Measurements from ENCODE around the gene PALB2. TPM values are rescaled to one million over a fixed set of nuclear protein-coding genes. Genes with fewer than 3 reads are reported as not detected.

The PALB2 gene
- total RNA-seq (2021) (15.1 and 19.1 TPM in 2 replicates), Bru-seq, nascent RNA (percentile 78 among the genes with signal in this experiment), BruChase-seq, experiment 1, labeled RNA remaining after a 2-hour chase (percentile 79 among the genes with signal in this experiment), BruChase-seq, experiment 2, labeled RNA remaining after a 6-hour chase (percentile 77 among the genes with signal in this experiment)
- long read RNA-seq, full-length matches to known transcripts, result 15 of 17 reads
- long read RNA-seq, partial matches to known transcripts, result 2 of 17 reads
- long read RNA-seq, other reads (novel, unspliced or antisense), result 0 of 17 reads

GRCh38 chr16:23640931-23641765 is at the start of gene PALB2, which contains the start of gene DCTN5:
PALB2 (minus strand) TSS chr16:23641310; CDS start chr16:23641157, 153 bp downstream.
DCTN5 (plus strand) TSS chr16:23641466; CDS start chr16:23641543, 77 bp downstream.
- ChIA-PET POLR2A (ENCODE audit: unreplicated experiment) (interaction anchor here (0.5 kb wide), 1 partner anchor 27 kb away, joined by 3 read pairs; no protein-coding TSS in a partner anchor), CTCF (interaction anchor here (0.5 kb wide), 1 partner anchor 513 kb away, joined by 9 read pairs; no protein-coding TSS in a partner anchor)
- Histone ChIP-seq H3K79me2 (ENCODE audit: low read depth) (peaks cover 61% of the 10 kb centered on the region), H4K20me1 (ENCODE audit: insufficient read depth) (peaks cover 2% of the 10 kb centered on the region; the same call in 1 of the 2 replicates), H2AFZ (peak within 1 kb of the TSS; percentile 97), H3K4me1 (replicated peaks; ENCODE audit: insufficient read depth) (peaks cover 14% of the 10 kb centered on the region), H3K4me3 (peak within 1 kb of the TSS; percentile 87), H3F3A (ENCODE audit: insufficient read depth, low read depth) (peaks cover 5% of the 10 kb centered on the region; the same call in 1 of the 2 replicates), H3K27me3 (ENCODE audit: insufficient read depth, low read depth) (no peaks in the 10 kb centered on the region), H3K9me2 (ENCODE audit: insufficient read depth) (no peaks in the 10 kb centered on the region), H3K4me2 (peak within 1 kb of the TSS; percentile 96), H3K36me3 (ENCODE audit: low read depth) (peaks cover 24% of the 10 kb centered on the region), H3K9me3 (ENCODE audit: insufficient read depth, low read depth) (no peaks in the 10 kb centered on the region), H3K27ac (peak within 1 kb of the TSS; percentile 38)
- BruUV-seq (replicated peaks), result no TSS peak
- intact Hi-C loops (cut with micrococcal nuclease; ENCODE audit: unreplicated experiment), result loop anchor here (1.0 to 5.0 kb wide), 2 partner anchors 44 to 84 kb away; partner anchors contain the start of genes EARS2, NDUFAB1 and UBFD1
- peak; percentile 90 to 93 for DNase-seq
- no peak for TF ChIP-seq EZH2 (IDR thresholded peaks at IDR 0.05; ENCODE audit: low read depth)
- TF ChIP-seq CTCF (conservative IDR thresholded peaks at IDR 0.05), result no peak

- Histone ChIP-seq H4K20me1 (ENCODE audit: insufficient read depth) (no peaks in the 10 kb centered on the region), H3F3A (ENCODE audit: insufficient read depth, low read depth) (peaks cover 37% of the 10 kb centered on the region), H2AFZ (no peak overlapping the region), H3K27me3 (ENCODE audit: insufficient read depth, low read depth) (no peaks in the 10 kb centered on the region), H3K27ac (no peak overlapping the region), H3K9me3 (ENCODE audit: insufficient read depth, low read depth) (no peaks in the 10 kb centered on the region), H3K4me3 (no peak overlapping the region), H3K4me2 (no peak overlapping the region), H3K36me3 (ENCODE audit: low read depth) (peaks cover 12% of the 10 kb centered on the region), H3K4me1 (replicated peaks; ENCODE audit: insufficient read depth) (no peaks in the 10 kb centered on the region), H3K79me2 (ENCODE audit: low read depth) (peaks cover 6% of the 10 kb centered on the region; the same call in 1 of the 2 replicates), H3K9me2 (ENCODE audit: insufficient read depth) (no peaks in the 10 kb centered on the region)
- CTCF ChIA-PET, result no interaction called here
- no peak for TF ChIP-seq CTCF (conservative IDR thresholded peaks at IDR 0.05)
- no peak for TF ChIP-seq EZH2 (IDR thresholded peaks at IDR 0.05; ENCODE audit: low read depth)
- intact Hi-C loops (cut with micrococcal nuclease; ENCODE audit: unreplicated experiment), result no loop called here
- POLR2A ChIA-PET (ENCODE audit: unreplicated experiment), result no interaction called here
- TSS peak; percentile 5 for BruUV-seq (replicated peaks)
- DNase-seq, result no peak
Measured at GRCh38 chr16:23689442-23690187, 48.5 kb upstream of the PALB2 start.
